ENCODE data around the gene NCSTN. TPM values are rescaled to one million over a fixed set of nuclear protein-coding genes. Genes with fewer than 3 reads are reported as not detected.

The NCSTN gene
- total and polyA plus RNA-seq, 2 of the 13 experiments (the other 11 are each of a cell fraction or from before 2014, with no cell fraction given), result 44.2 to 247 TPM

- TF ChIP-seq ZNF230 (CRISPR knock-in tag; IDR thresholded peaks at IDR 0.05), result no peak
- TF ChIP-seq PRDM15 (CRISPR knock-in tag; IDR thresholded peaks at IDR 0.05), result no peak
- peak; percentile 26; the same call in 1 of the 2 replicates for TF ChIP-seq RARA (CRISPR knock-in tag; IDR thresholded peaks at IDR 0.05)
- peak; percentile 18; the same call in 1 of the 2 replicates for TF ChIP-seq FOXP4 (CRISPR knock-in tag; IDR thresholded peaks at IDR 0.05)
- TF ChIP-seq NFAT5 (CRISPR knock-in tag; IDR thresholded peaks at IDR 0.05), result peak; percentile 46; the same call in 1 of the 2 replicates
- TF ChIP-seq NCOA2 (CRISPR knock-in tag; IDR thresholded peaks at IDR 0.05), result peak; percentile 43; the same call in 1 of the 2 replicates
- TF ChIP-seq ZKSCAN8 (CRISPR knock-in tag; IDR thresholded peaks at IDR 0.05; ENCODE audit: borderline replicate concordance), result 0 out of 2 replicates have a peak, but pooled peaks have one; percentile 28
- TF ChIP-seq ZNF691 (CRISPR knock-in tag; IDR thresholded peaks at IDR 0.05; ENCODE audit: borderline replicate concordance, low read depth), result no peak
- peak; percentile 88 for TF ChIP-seq KDM2A (CRISPR knock-in tag; IDR thresholded peaks at IDR 0.05; ENCODE audit: borderline replicate concordance, low read depth)
- peak; percentile 74 for TF ChIP-seq ZBTB7B (CRISPR knock-in tag; IDR thresholded peaks at IDR 0.05)
- TF ChIP-seq KMT2A (CRISPR knock-in tag; IDR thresholded peaks at IDR 0.05), result peak; percentile 91
- TF ChIP-seq ARNTL (CRISPR knock-in tag; IDR thresholded peaks at IDR 0.05), result 0 out of 2 replicates have a peak, but pooled peaks have one; percentile 43
- TF ChIP-seq ZBTB25 (CRISPR knock-in tag; IDR thresholded peaks at IDR 0.05), result peak; percentile 77
These were observed at the start of gene NCSTN, which contains the start of gene COPA (continued) for GRCh38 chr1:160342953-160343869.

Data from HepG2 (cell line).